Cardiac fibroblast (primary cell): ENCODE data around the gene STK11.

ENCODE experiments used
- DNase-seq, 2 donors: peaks; one replicate each; pipeline versions ENCODE4 v3.0.0 to v3.0.0-alpha.2; 2010; ENCODE audit warnings: low read depth in 2 of 2
- H3K4me3 ChIP-seq, 2 donors: replicated peaks in 1 of 2; 1 replicate in 1 of 2; 2 replicates in 1 of 2; pipeline ENCODE4 v1.5.1; 2011; ENCODE audit warnings: low read depth in 2 of 2, low read length in 2 of 2, mild to moderate bottlenecking in 2 of 2, moderate library complexity in 1 of 2
- TF ChIP-seq, protein P1 (sequence below): IDR thresholded peaks from one replicate; pipeline ENCODE4 v1.5.1; 2011; ENCODE audit warnings: low read depth, mild to moderate bottlenecking, low read length, inconsistent platforms

STK11 gene

DNA sequence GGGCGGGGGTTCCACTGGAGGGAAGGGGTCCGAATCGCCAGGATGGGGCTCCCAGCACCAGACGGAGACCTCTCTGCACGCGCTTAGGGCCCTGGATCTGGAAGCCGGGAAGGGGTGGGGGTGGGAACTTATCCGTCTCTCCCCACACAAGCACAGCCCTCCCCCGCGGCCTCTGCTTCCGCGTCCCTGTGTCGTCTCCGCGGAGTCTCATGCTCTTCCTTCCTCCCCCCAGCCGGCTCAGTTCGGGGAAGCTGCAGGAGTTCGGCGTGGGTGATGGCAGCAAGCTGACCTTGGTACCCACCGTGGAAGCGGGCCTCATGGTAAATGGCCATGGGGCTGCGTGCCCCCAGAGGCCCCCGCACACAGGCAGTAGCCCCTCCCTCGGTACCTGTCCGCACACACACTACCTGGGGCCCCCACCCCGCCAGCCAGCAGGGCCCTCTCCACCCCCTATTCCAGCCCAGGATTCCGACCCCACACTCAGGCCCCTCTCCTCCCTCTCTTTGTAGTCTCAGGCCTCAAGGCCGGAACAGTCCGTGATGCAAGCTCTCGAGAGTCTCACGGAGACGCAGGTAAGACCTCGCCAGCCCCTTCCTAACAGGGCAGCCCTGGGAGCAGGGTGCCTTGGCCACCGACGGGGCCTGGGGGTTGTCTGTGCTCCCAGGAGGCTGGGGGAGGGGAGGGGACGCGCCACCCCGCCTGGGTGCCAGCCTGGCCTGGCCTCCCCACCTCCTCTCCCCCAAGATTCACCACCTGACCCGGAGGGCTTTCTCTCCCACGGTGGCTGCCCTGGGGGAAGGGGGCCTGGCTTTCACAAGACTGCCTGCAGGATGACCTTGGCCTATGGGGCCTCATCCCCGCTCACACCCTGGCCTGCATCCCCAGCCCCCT, 46.0 kb downstream of the STK11 start:
- peak overlapping the region; percentile 67 to 81 for H3K4me3 ChIP-seq
- peak; percentile 79 to 80 for DNase-seq
- TF ChIP-seq, protein P1, sequence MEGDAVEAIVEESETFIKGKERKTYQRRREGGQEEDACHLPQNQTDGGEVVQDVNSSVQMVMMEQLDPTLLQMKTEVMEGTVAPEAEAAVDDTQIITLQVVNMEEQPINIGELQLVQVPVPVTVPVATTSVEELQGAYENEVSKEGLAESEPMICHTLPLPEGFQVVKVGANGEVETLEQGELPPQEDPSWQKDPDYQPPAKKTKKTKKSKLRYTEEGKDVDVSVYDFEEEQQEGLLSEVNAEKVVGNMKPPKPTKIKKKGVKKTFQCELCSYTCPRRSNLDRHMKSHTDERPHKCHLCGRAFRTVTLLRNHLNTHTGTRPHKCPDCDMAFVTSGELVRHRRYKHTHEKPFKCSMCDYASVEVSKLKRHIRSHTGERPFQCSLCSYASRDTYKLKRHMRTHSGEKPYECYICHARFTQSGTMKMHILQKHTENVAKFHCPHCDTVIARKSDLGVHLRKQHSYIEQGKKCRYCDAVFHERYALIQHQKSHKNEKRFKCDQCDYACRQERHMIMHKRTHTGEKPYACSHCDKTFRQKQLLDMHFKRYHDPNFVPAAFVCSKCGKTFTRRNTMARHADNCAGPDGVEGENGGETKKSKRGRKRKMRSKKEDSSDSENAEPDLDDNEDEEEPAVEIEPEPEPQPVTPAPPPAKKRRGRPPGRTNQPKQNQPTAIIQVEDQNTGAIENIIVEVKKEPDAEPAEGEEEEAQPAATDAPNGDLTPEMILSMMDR: no peak

- TF ChIP-seq, protein P1: no peak
- peak; percentile 98 to 99 for DNase-seq
Measured at GRCh38 chr19:1252221-1252820, 46.7 kb downstream of the STK11 start.

GRCh38 chr19:1252821-1253513, 47.4 kb downstream of the STK11 start:
- peak overlapping the region; percentile 67 to 81 for H3K4me3 ChIP-seq
- peak; percentile 98 to 99 for DNase-seq
- TF ChIP-seq, protein P1: no peak

More at GRCh38 chr19:1252221-1252820, 46.7 kb downstream of the STK11 start:
- H3K4me3 ChIP-seq: peak overlapping the region; percentile 67 to 81

- H3K4me3 ChIP-seq: peak overlapping the region; percentile 67 to 81
- no peak for DNase-seq
- TF ChIP-seq, protein P1: no peak
Measured at GRCh38 chr19:1253514-1254080, 48.0 kb downstream of the STK11 start.

GRCh38 chr19:1254081-1254527, 48.5 kb downstream of the STK11 start:
- DNase-seq: peak in 1 of 2 donors; percentile 46
- TF ChIP-seq, protein P1: no peak
- H3K4me3 ChIP-seq: peak overlapping the region in 1 of 2 donors; percentile 67

DNA sequence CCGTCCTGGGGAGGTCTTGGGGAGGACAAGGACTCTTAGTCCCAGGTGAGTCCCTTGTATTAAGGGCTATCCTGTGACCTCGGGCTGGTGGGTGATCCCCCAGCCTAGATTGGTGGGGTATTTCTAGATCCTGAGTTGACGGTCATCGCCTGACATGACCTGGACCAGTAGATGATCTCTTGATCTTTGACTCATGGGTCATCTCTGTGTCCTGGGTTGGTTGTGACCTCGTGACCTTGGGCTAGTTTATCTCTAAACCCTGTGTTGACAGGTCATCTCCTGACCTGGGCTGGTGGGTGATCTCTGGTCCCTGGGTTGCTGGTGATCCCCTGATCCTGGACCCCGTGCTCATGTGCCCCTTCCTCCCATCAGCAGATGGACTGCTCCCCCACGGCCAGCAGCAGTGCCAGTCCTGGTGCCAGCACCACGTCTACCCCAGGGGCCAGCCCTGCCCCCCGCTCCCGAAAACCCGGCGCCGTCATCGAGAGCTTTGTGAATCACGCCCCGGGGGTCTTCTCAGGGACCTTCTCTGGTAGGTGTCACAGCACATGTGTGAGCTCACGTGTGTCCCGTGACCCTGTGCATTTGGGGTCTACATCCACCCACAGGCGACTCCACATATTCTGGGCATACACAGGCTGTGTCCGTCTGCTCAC, 49.1 kb downstream of the STK11 start:
- DNase-seq: no peak
- TF ChIP-seq, protein P1: no peak
- H3K4me3 ChIP-seq: peak overlapping the region in 1 of 2 donors; percentile 67
